GM12878 (cell line): Measurements from ENCODE around the gene CNDP1. TPM values are rescaled to one million over a fixed set of nuclear protein-coding genes. Genes with fewer than 3 reads are reported as not detected.
A peak's percentile ranks its signal among the peaks of the same experiment; 100 is the strongest.

Experiments used
- ASH2L ChIP-seq: fragments of 300-600, 200-600 bp; sonication (generic); IDR thresholded peaks from 2 replicates; pipeline ENCODE4 v1.6.1; 2017; ENCODE audit warnings: low read depth, mild to moderate bottlenecking, borderline replicate concordance
- ATF3 ChIP-seq: IDR thresholded peaks from 2 replicates; pipeline ENCODE4 v1.6.1; 2011; ENCODE audit warnings: low read depth, mild to moderate bottlenecking, low read length, moderate library complexity, borderline replicate concordance; ENCODE audit errors: extremely low read depth
- BHLHE40 ChIP-seq, 2 experiments: fragments of 450-650 bp in 1 of 2; IDR thresholded peaks; 2 replicates each; pipeline ENCODE4 v1.6.1; 2011 to 2017; ENCODE audit warnings: low read depth in 2 of 2, borderline replicate concordance in 1 of 2, improper control_type of control experiment in 1 of 2, low read length in 1 of 2, mild to moderate bottlenecking in 1 of 2
- CBX3 ChIP-seq: fragments of 200-600 bp; sonication (generic); IDR thresholded peaks from 2 replicates; pipeline ENCODE4 v1.6.1; 2016; ENCODE audit warnings: low read depth, borderline replicate concordance
- CEBPB ChIP-seq, 2 experiments: fragments of 150-350 bp in 1 of 2; IDR thresholded peaks; 2 replicates each; pipeline ENCODE4 v1.6.1; 2012 to 2014; ENCODE audit warnings: low read depth in 2 of 2, low read length in 2 of 2, borderline replicate concordance in 1 of 2, inconsistent platforms in 1 of 2
- CREB1 ChIP-seq: IDR thresholded peaks from 2 replicates; pipeline ENCODE4 v1.6.1; 2012; ENCODE audit warnings: low read depth, mild to moderate bottlenecking, inconsistent platforms
- DPF2 ChIP-seq: fragments of 450-650 bp; IDR thresholded peaks from 2 replicates; pipeline ENCODE4 v1.6.1; 2017; ENCODE audit warnings: mild to moderate bottlenecking
- FOS ChIP-seq: IDR thresholded peaks from 3 replicates; pipeline ENCODE4 v1.6.1; 2011; ENCODE audit warnings: borderline replicate concordance; ENCODE audit not compliant: insufficient read length; ENCODE audit errors: extremely low read depth
- HDAC6 ChIP-seq: fragments of 200-600 bp; sonication (generic); IDR thresholded peaks from one replicate; pipeline ENCODE4 v1.8.0; 2017; ENCODE audit warnings: antibody characterized with exemption; ENCODE audit not compliant: unreplicated experiment
- JUNB ChIP-seq: IDR thresholded peaks from 2 replicates; pipeline ENCODE4 v1.6.1; 2016; ENCODE audit warnings: antibody characterized with exemption, mild to moderate bottlenecking
- KDM1A ChIP-seq: fragments of 200-600 bp; sonication (generic); IDR thresholded peaks from 2 replicates; pipeline ENCODE4 v1.6.1; 2016; ENCODE audit warnings: borderline replicate concordance
- MEF2B ChIP-seq: fragments of 450-650 bp; IDR thresholded peaks from 2 replicates; pipeline ENCODE4 v1.6.1; 2018; ENCODE audit warnings: mild to moderate bottlenecking, moderate library complexity; ENCODE audit not compliant: partially characterized antibody, poor library complexity, severe bottlenecking
- MTA2 ChIP-seq: fragments of 450-650 bp; IDR thresholded peaks from 2 replicates; pipeline ENCODE4 v1.6.1; 2016; ENCODE audit warnings: low read depth, mild to moderate bottlenecking, moderate library complexity
- NBN ChIP-seq: fragments of 450-650 bp; IDR thresholded peaks from 2 replicates; pipeline ENCODE4 v1.6.1; 2016
- NR2F1 ChIP-seq: fragments of 450-650 bp; conservative IDR thresholded peaks from 2 replicates; pipeline ENCODE4 v1.6.1; 2017; ENCODE audit warnings: mild to moderate bottlenecking
- NRF1 ChIP-seq: conservative IDR thresholded peaks from 2 replicates; pipeline ENCODE4 v1.6.1; 2011; ENCODE audit warnings: mild to moderate bottlenecking, low read depth, low read length, improper control_type of control experiment
- PRDM15 ChIP-seq: fragments of 450-650 bp; formaldehyde crosslinking; IDR thresholded peaks from 2 replicates; pipeline ENCODE4 v1.4.0; 2020; ENCODE audit warnings: mild to moderate bottlenecking, moderate library complexity
- RB1 ChIP-seq: fragments of 450-650 bp; formaldehyde crosslinking; IDR thresholded peaks from 2 replicates; pipeline ENCODE4 v1.6.1; 2017; ENCODE audit warnings: mild to moderate bottlenecking, borderline replicate concordance
- RBBP5 ChIP-seq: fragments of 200-600 bp; sonication (generic); conservative IDR thresholded peaks from 2 replicates; pipeline ENCODE4 v1.6.1; 2016
- RELB ChIP-seq: fragments of 450-650 bp; IDR thresholded peaks from 2 replicates; pipeline ENCODE4 v1.6.1; 2017; ENCODE audit warnings: low read depth, mild to moderate bottlenecking, moderate library complexity
- SPI1 ChIP-seq: IDR thresholded peaks from 2 replicates; pipeline ENCODE4 v1.6.1; 2011; ENCODE audit warnings: low read depth, mild to moderate bottlenecking, low read length, moderate library complexity, borderline replicate concordance; ENCODE audit not compliant: insufficient read depth
- SREBF1 ChIP-seq: IDR thresholded peaks from 2 replicates; pipeline ENCODE4 v1.6.1; 2012; ENCODE audit warnings: mild to moderate bottlenecking, low read length
- TAF1 ChIP-seq: IDR thresholded peaks from 2 replicates; pipeline ENCODE4 v1.6.1; 2011; ENCODE audit warnings: mild to moderate bottlenecking, low read depth, low read length, borderline replicate concordance
- TBL1XR1 ChIP-seq: IDR thresholded peaks from 2 replicates; pipeline ENCODE4 v1.6.1; 2012; ENCODE audit warnings: low read depth, low read length, improper control_type of control experiment
- YBX1 ChIP-seq: fragments of 450-650 bp; IDR thresholded peaks from 2 replicates; pipeline ENCODE4 v1.6.1; 2016; ENCODE audit warnings: antibody characterized with exemption
- ZNF622 ChIP-seq: fragments of 450-650 bp; IDR thresholded peaks from 2 replicates; pipeline ENCODE4 v1.6.1; 2017; ENCODE audit warnings: mild to moderate bottlenecking, inconsistent platforms
- polyA plus RNA-seq, 11 experiments: library from polyadenylated mRNA; depleted of rRNA in 4 of 11; unstranded in 6 of 11; stranded (reverse) in 5 of 11; fragments of >200 nt; fragmentation: Nextera tagmentation in 4 of 11; fragmentation: Illumina TruSeq in 1 of 11; extraction: Ambion mirVana in 4 of 11; extraction: Trizol in 1 of 11; gene quantifications; 1 replicate in 1 of 11; 2 replicates in 10 of 11; pipeline versions ENCODE4 v1.2.1 to v1.2.3, GENCODE V29; 2011 to 2016; ENCODE audit warnings: inconsistent platforms in 2 of 11, missing spikeins in 2 of 11, low read depth in 1 of 11
- total RNA-seq, 4 experiments: library from RNA; depleted of rRNA in 3 of 4; stranded (reverse); fragments of >200 nt in 3 of 4; fragmentation: Illumina TruSeq in 1 of 4; extraction: Trizol in 1 of 4; gene quantifications; 2 replicates each; pipeline versions ENCODE4 v1.2.1 to v1.2.3, GENCODE V29; 2013 to 2021

CNDP1 gene
- total and polyA plus RNA-seq, 10 of the 15 experiments (the other 5 are each of a cell fraction or from before 2014, with no cell fraction given), result 0.04 to 0.05 TPM; not detected in 8

GRCh38 chr18:74598350-74599001 lies 64.2 kb downstream of the CNDP1 start (continued):
- TF ChIP-seq SPI1, result no peak
- TF ChIP-seq KDM1A, result no peak
- 0 out of 2 replicates have a peak, but pooled peaks have one; percentile 47 for TF ChIP-seq NBN
- TF ChIP-seq RBBP5, result no peak
- no peak for TF ChIP-seq RELB
- no peak for TF ChIP-seq ASH2L
- no peak for TF ChIP-seq MTA2
- no peak for TF ChIP-seq FOS
- peak; percentile 81 for TF ChIP-seq DPF2
- no peak; the same call in 1 of the 2 replicates for TF ChIP-seq CREB1
- peak; percentile 72 for TF ChIP-seq NR2F1
- no peak; the same call in 1 of the 2 replicates for TF ChIP-seq RB1
- TF ChIP-seq CBX3, result no peak
- no peak for TF ChIP-seq YBX1
- TF ChIP-seq CEBPB (IDR thresholded peaks at IDR 0.05; ENCODE audit: borderline replicate concordance in 1 of 2, low read depth in 2 of 2, low read length in 2 of 2), result no peak
- no peak for TF ChIP-seq JUNB
- TF ChIP-seq TAF1, result no peak
- no peak for TF ChIP-seq ZNF622
- peak; percentile 43 for TF ChIP-seq MEF2B
- TF ChIP-seq PRDM15 (CRISPR knock-in tag), result no peak
- TF ChIP-seq BHLHE40 (IDR thresholded peaks at IDR 0.05; ENCODE audit: borderline replicate concordance in 1 of 2, low read depth in 2 of 2, low read length in 1 of 2), result peak; percentile 29 to 79; a peak in 2 of 4 replicates
- no peak for TF ChIP-seq SREBF1
- TF ChIP-seq ATF3, result no peak
- TF ChIP-seq TBL1XR1, result no peak
- no peak for TF ChIP-seq NRF1
- no peak for TF ChIP-seq HDAC6
